ENCODE data around the gene STAT5B.

The STAT5B gene

DNA sequence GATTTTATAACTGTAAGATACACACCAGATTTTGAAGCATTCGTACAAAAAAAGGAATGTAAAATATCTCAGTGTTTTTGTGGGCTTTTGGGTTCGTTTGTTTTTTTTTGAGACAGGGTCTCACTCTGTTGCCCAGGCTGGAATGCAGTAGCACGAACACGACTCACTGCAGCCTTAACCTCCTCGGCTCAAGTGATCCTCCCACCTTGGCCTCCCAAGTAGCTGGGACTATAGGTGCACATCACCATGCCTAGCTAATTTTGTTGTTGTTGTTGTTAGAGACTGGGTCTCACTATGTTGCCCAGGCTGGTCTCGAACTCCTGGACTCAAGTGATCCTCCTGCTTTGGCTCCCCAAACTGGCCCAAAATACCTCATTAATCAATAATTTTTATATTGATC lies 15.9 kb downstream of the STAT5B start:
- ATAC-seq: no peak
- TF ChIP-seq TCF4 (CRISPR knock-in tag; IDR thresholded peaks at IDR 0.05; ENCODE audit: borderline replicate concordance): no peak
- TF ChIP-seq ZFP30 (CRISPR knock-in tag; IDR thresholded peaks at IDR 0.05): no peak
- TF ChIP-seq ARNTL (CRISPR knock-in tag; IDR thresholded peaks at IDR 0.05; ENCODE audit: borderline replicate concordance, low read depth): no peak
- no peak for TF ChIP-seq RARB (CRISPR knock-in tag; IDR thresholded peaks at IDR 0.05)
- TF ChIP-seq, protein P1, sequence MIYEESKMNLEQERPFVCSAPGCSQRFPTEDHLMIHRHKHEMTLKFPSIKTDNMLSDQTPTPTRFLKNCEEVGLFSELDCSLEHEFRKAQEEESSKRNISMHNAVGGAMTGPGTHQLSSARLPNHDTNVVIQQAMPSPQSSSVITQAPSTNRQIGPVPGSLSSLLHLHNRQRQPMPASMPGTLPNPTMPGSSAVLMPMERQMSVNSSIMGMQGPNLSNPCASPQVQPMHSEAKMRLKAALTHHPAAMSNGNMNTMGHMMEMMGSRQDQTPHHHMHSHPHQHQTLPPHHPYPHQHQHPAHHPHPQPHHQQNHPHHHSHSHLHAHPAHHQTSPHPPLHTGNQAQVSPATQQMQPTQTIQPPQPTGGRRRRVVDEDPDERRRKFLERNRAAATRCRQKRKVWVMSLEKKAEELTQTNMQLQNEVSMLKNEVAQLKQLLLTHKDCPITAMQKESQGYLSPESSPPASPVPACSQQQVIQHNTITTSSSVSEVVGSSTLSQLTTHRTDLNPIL (CRISPR knock-in tag; IDR thresholded peaks at IDR 0.05; ENCODE audit: low read depth): no peak
- TF ChIP-seq PATZ1 (CRISPR knock-in tag; IDR thresholded peaks at IDR 0.05; ENCODE audit: borderline replicate concordance): no peak
- no peak for TF ChIP-seq PPARA (CRISPR knock-in tag; IDR thresholded peaks at IDR 0.05; ENCODE audit: borderline replicate concordance)
- no peak for TF ChIP-seq ZNF565 (CRISPR knock-in tag; conservative IDR thresholded peaks at IDR 0.05; ENCODE audit: low read depth)
- TF ChIP-seq, protein P2, sequence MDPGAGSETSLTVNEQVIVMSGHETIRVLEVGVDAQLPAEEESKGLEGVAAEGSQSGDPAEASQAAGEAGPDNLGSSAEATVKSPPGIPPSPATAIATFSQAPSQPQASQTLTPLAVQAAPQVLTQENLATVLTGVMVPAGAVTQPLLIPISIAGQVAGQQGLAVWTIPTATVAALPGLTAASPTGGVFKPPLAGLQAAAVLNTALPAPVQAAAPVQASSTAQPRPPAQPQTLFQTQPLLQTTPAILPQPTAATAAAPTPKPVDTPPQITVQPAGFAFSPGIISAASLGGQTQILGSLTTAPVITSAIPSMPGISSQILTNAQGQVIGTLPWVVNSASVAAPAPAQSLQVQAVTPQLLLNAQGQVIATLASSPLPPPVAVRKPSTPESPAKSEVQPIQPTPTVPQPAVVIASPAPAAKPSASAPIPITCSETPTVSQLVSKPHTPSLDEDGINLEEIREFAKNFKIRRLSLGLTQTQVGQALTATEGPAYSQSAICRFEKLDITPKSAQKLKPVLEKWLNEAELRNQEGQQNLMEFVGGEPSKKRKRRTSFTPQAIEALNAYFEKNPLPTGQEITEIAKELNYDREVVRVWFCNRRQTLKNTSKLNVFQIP (CRISPR knock-in tag; IDR thresholded peaks at IDR 0.05; ENCODE audit: borderline replicate concordance, low read depth): no peak
- TF ChIP-seq CSDC2 (CRISPR knock-in tag; IDR thresholded peaks at IDR 0.05): no peak
- no peak for TF ChIP-seq BACH2 (CRISPR knock-in tag; IDR thresholded peaks at IDR 0.05; ENCODE audit: borderline replicate concordance)
- TF ChIP-seq CSRNP3 (CRISPR knock-in tag; IDR thresholded peaks at IDR 0.05): no peak
- TF ChIP-seq, protein P3, sequence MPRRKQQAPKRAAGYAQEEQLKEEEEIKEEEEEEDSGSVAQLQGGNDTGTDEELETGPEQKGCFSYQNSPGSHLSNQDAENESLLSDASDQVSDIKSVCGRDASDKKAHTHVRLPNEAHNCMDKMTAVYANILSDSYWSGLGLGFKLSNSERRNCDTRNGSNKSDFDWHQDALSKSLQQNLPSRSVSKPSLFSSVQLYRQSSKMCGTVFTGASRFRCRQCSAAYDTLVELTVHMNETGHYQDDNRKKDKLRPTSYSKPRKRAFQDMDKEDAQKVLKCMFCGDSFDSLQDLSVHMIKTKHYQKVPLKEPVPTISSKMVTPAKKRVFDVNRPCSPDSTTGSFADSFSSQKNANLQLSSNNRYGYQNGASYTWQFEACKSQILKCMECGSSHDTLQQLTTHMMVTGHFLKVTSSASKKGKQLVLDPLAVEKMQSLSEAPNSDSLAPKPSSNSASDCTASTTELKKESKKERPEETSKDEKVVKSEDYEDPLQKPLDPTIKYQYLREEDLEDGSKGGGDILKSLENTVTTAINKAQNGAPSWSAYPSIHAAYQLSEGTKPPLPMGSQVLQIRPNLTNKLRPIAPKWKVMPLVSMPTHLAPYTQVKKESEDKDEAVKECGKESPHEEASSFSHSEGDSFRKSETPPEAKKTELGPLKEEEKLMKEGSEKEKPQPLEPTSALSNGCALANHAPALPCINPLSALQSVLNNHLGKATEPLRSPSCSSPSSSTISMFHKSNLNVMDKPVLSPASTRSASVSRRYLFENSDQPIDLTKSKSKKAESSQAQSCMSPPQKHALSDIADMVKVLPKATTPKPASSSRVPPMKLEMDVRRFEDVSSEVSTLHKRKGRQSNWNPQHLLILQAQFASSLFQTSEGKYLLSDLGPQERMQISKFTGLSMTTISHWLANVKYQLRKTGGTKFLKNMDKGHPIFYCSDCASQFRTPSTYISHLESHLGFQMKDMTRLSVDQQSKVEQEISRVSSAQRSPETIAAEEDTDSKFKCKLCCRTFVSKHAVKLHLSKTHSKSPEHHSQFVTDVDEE (CRISPR knock-in tag; IDR thresholded peaks at IDR 0.05): no peak
- TF ChIP-seq ZNF8 (CRISPR knock-in tag; IDR thresholded peaks at IDR 0.05): no peak
- TF ChIP-seq ZFP3 (CRISPR knock-in tag; IDR thresholded peaks at IDR 0.05): no peak
- TF ChIP-seq OSR1 (CRISPR knock-in tag; IDR thresholded peaks at IDR 0.05): no peak
- TF ChIP-seq ZNF70 (CRISPR knock-in tag; IDR thresholded peaks at IDR 0.05): no peak
- TF ChIP-seq ESRRG (CRISPR knock-in tag; IDR thresholded peaks at IDR 0.05): no peak

DNA sequence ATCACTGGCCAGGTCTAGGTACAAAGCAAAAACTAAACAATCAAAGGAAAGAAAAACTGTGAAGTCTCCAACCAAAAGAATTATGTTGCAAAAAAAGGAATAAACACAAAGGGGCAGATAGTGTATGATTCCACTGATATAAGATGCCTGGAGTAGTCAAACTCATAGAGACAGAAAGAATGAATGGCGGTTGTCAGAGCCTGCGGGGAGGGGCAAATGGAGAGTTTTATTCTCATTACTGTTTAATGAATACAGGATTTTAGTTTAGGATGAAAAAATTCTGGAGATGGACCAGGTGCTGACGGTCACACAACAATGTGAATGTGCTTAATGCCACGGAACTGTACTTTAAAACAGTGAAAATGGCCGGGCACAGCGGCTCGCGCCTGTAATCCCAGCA lies 20.7 kb downstream of the STAT5B start:
- no peak for TF ChIP-seq TOX (CRISPR knock-in tag; IDR thresholded peaks at IDR 0.05; ENCODE audit: borderline replicate concordance)
- TF ChIP-seq TCF4 (CRISPR knock-in tag; IDR thresholded peaks at IDR 0.05; ENCODE audit: borderline replicate concordance): no peak
- TF ChIP-seq, protein P2 (CRISPR knock-in tag; IDR thresholded peaks at IDR 0.05; ENCODE audit: borderline replicate concordance, low read depth): no peak
- no peak for TF ChIP-seq GLIS3 (CRISPR knock-in tag; IDR thresholded peaks at IDR 0.05)
- TF ChIP-seq, protein P3 (CRISPR knock-in tag; IDR thresholded peaks at IDR 0.05): no peak
- TF ChIP-seq ZFP30 (CRISPR knock-in tag; IDR thresholded peaks at IDR 0.05): no peak
- TF ChIP-seq BACH2 (CRISPR knock-in tag; IDR thresholded peaks at IDR 0.05; ENCODE audit: borderline replicate concordance): no peak
- no peak for TF ChIP-seq CSDC2 (CRISPR knock-in tag; IDR thresholded peaks at IDR 0.05)
- no peak for TF ChIP-seq CSRNP3 (CRISPR knock-in tag; IDR thresholded peaks at IDR 0.05)
- no peak for ATAC-seq

Measured in SK-N-SH treated with all-trans-retinoic acid at 6 μM for 48 hours (cell line).